ENCODE measurements around the gene IFT74. TPM values are rescaled to one million over a fixed set of nuclear protein-coding genes. Genes with fewer than 3 reads are reported as not detected.

Gene IFT74
- total RNA-seq, 1 experiment from 2014 or later, result 6.2 TPM

DNA sequence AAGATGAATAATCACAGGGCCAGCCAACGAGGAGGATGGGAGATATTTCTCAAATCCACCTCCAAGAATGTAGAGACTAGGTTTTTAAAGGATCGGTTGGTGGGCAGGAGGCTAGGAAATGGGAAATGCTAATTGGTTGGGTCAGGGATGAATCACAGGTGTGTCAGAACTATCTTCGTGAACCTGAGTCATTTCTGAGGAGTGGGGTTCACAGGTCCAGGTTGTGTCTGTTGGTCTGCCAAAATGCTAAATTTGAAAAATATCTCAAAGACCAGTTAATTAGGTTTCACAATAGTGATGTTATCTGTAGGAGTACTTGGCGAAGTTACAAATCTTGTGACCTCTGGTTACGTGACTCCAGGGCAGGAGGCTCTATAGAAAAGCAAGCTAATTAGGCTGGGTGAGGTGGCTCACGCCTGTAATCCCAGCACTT is 6.6 kb upstream of the IFT74 start:
- peaks cover 10% of the 10 kb centered on the region; the same call in 1 of the 2 replicates for H4K20me1 ChIP-seq (ENCODE audit: low read length)
- H3K27ac ChIP-seq (ENCODE audit: low read length), result no peak overlapping the region
- peaks cover 24% of the 10 kb centered on the region for H3K79me2 ChIP-seq (ENCODE audit: low read length)
- CTCF ChIA-PET, result no interaction called here
- no peak overlapping the region for H3K9ac ChIP-seq (ENCODE audit: low read length)
- no peaks in the 10 kb centered on the region for H3K27me3 ChIP-seq (ENCODE audit: low read length)
- no peaks in the 10 kb centered on the region for H3K36me3 ChIP-seq (ENCODE audit: low read depth, low read length)
- H3K9me2 ChIP-seq (replicated peaks; ENCODE audit: low read length), result no peaks in the 10 kb centered on the region
- no TSS peak for BruUV-seq (replicated peaks)
- TF ChIP-seq, protein P1, sequence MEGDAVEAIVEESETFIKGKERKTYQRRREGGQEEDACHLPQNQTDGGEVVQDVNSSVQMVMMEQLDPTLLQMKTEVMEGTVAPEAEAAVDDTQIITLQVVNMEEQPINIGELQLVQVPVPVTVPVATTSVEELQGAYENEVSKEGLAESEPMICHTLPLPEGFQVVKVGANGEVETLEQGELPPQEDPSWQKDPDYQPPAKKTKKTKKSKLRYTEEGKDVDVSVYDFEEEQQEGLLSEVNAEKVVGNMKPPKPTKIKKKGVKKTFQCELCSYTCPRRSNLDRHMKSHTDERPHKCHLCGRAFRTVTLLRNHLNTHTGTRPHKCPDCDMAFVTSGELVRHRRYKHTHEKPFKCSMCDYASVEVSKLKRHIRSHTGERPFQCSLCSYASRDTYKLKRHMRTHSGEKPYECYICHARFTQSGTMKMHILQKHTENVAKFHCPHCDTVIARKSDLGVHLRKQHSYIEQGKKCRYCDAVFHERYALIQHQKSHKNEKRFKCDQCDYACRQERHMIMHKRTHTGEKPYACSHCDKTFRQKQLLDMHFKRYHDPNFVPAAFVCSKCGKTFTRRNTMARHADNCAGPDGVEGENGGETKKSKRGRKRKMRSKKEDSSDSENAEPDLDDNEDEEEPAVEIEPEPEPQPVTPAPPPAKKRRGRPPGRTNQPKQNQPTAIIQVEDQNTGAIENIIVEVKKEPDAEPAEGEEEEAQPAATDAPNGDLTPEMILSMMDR (conservative IDR thresholded peaks at IDR 0.05; ENCODE audit: low read depth, low read length), result no peak
- TF ChIP-seq EZH2phosphoT487 (IDR thresholded peaks at IDR 0.05; ENCODE audit: borderline replicate concordance, low read length), result no peak
- no peak for TF ChIP-seq EZH2 (IDR thresholded peaks at IDR 0.05; ENCODE audit: low read length, unreplicated experiment)
- POLR2A ChIA-PET (ENCODE audit: unreplicated experiment), result no interaction called here
- H3F3A ChIP-seq (ENCODE audit: low read length, unreplicated experiment), result no peaks in the 10 kb centered on the region
- peak; percentile 42 for DNase-seq
- no peak overlapping the region for H3K4me3 ChIP-seq (ENCODE audit: low read length)
- H3K4me2 ChIP-seq (ENCODE audit: low read length), result 0 out of 2 replicates have a peak overlapping the region, but pooled peaks have one; percentile 6
- H3K4me1 ChIP-seq (ENCODE audit: insufficient read depth, low read length), result peaks cover 12% of the 10 kb centered on the region
- H3K9me3 ChIP-seq (ENCODE audit: low read length), result no peaks in the 10 kb centered on the region
- H2AFZ ChIP-seq (ENCODE audit: low read length), result no peak overlapping the region
- intact Hi-C loops (cut with micrococcal nuclease), result no loop called here
- no peak for ATAC-seq

DNA sequence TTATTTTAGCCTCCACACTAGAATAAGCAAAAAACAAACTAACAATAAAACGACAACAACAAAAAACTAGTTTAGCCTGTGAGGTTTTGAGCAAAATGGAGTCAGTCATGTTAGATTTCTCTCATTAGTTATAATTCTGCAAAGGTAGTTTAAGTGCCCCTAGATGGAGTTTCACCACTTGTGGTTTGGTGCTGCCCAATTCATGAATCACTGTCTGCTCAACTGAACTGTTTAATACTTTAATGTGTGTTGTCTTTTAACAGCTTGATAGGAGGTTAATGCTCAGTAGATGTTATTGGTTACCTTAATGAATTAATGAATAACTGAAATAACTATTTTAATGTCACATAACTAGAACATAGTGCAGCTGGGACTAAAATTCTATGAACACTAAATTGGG is 5.7 kb upstream of the IFT74 start:
- TF ChIP-seq EZH2 (IDR thresholded peaks at IDR 0.05; ENCODE audit: low read length, unreplicated experiment), result no peak
- TF ChIP-seq, protein P1 (conservative IDR thresholded peaks at IDR 0.05; ENCODE audit: low read depth, low read length), result no peak
- TF ChIP-seq EZH2phosphoT487 (IDR thresholded peaks at IDR 0.05; ENCODE audit: borderline replicate concordance, low read length), result no peak
- Histone ChIP-seq H3K27me3 (ENCODE audit: low read length) (no peaks in the 10 kb centered on the region), H3F3A (ENCODE audit: low read length, unreplicated experiment) (no peaks in the 10 kb centered on the region), H3K4me3 (ENCODE audit: low read length) (no peak overlapping the region), H3K36me3 (ENCODE audit: low read depth, low read length) (no peaks in the 10 kb centered on the region), H3K79me2 (ENCODE audit: low read length) (peaks cover 15% of the 10 kb centered on the region), H2AFZ (ENCODE audit: low read length) (no peak overlapping the region), H3K4me1 (ENCODE audit: insufficient read depth, low read length) (peaks cover 9% of the 10 kb centered on the region; the same call in 1 of the 2 replicates), H3K27ac (ENCODE audit: low read length) (no peak overlapping the region), H3K9ac (ENCODE audit: low read length) (no peak overlapping the region), H3K9me3 (ENCODE audit: low read length) (no peaks in the 10 kb centered on the region), H3K4me2 (ENCODE audit: low read length) (no peak overlapping the region), H4K20me1 (ENCODE audit: low read length) (peaks cover 7% of the 10 kb centered on the region; the same call in 1 of the 2 replicates), H3K9me2 (replicated peaks; ENCODE audit: low read length) (no peaks in the 10 kb centered on the region)
- CTCF ChIA-PET, result no interaction called here
- BruUV-seq (replicated peaks), result no TSS peak
- intact Hi-C loops (cut with micrococcal nuclease), result no loop called here
- POLR2A ChIA-PET (ENCODE audit: unreplicated experiment), result no interaction called here
- DNase-seq (no peak), ATAC-seq (no peak)

DNA sequence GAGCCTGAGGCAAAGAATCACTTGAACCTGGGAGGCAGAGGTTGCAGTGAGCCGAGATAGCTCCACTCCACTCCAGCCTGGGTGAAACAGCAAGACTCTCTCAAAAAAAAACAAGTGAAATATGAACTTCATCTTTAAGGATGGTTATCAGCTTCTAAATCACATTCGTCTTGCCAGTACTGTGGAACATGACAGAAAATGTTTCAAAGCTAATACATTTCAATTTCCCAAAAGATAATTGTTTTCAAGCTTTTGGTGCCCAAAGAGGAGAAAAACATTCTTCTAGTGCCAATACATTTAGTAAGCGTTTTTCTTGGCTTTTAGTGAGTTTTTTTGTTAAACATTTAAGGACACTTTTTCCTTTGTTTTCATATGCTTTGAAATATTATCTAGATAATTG is 4.4 kb upstream of the IFT74 start:
- Histone ChIP-seq H3K27ac (ENCODE audit: low read length) (no peak overlapping the region), H3K4me2 (ENCODE audit: low read length) (no peak overlapping the region), H3K9me2 (replicated peaks; ENCODE audit: low read length) (no peaks in the 10 kb centered on the region), H3K4me1 (ENCODE audit: insufficient read depth, low read length) (peaks cover 11% of the 10 kb centered on the region), H3K9ac (ENCODE audit: low read length) (no peak overlapping the region), H3K27me3 (ENCODE audit: low read length) (no peaks in the 10 kb centered on the region), H2AFZ (ENCODE audit: low read length) (no peak overlapping the region), H3K9me3 (ENCODE audit: low read length) (no peaks in the 10 kb centered on the region), H3K79me2 (ENCODE audit: low read length) (peaks cover 7% of the 10 kb centered on the region), H4K20me1 (ENCODE audit: low read length) (no peaks in the 10 kb centered on the region), H3K4me3 (ENCODE audit: low read length) (no peak overlapping the region), H3F3A (ENCODE audit: low read length, unreplicated experiment) (no peaks in the 10 kb centered on the region), H3K36me3 (ENCODE audit: low read depth, low read length) (no peaks in the 10 kb centered on the region)
- no peak for DNase-seq
- no TSS peak for BruUV-seq (replicated peaks)
- ATAC-seq, result no peak
- intact Hi-C loops (cut with micrococcal nuclease), result no loop called here
- TF ChIP-seq EZH2 (IDR thresholded peaks at IDR 0.05; ENCODE audit: low read length, unreplicated experiment), result no peak
- TF ChIP-seq, protein P1 (conservative IDR thresholded peaks at IDR 0.05; ENCODE audit: low read depth, low read length), result no peak
- no peak for TF ChIP-seq EZH2phosphoT487 (IDR thresholded peaks at IDR 0.05; ENCODE audit: borderline replicate concordance, low read length)
- CTCF ChIA-PET, result no interaction called here
- POLR2A ChIA-PET (ENCODE audit: unreplicated experiment), result no interaction called here
